ENCODE measurements around the gene DXO.

DNA sequence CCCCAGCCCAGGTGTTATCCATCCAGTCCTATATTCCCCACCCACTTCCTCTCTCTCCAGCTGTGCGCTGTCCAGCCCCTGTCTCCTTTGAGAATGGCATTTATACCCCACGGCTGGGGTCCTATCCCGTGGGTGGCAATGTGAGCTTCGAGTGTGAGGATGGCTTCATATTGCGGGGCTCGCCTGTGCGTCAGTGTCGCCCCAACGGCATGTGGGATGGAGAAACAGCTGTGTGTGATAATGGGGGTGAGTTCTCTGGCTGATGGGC, 43.3 kb downstream of the DXO start:
- TF ChIP-seq, protein P1, sequence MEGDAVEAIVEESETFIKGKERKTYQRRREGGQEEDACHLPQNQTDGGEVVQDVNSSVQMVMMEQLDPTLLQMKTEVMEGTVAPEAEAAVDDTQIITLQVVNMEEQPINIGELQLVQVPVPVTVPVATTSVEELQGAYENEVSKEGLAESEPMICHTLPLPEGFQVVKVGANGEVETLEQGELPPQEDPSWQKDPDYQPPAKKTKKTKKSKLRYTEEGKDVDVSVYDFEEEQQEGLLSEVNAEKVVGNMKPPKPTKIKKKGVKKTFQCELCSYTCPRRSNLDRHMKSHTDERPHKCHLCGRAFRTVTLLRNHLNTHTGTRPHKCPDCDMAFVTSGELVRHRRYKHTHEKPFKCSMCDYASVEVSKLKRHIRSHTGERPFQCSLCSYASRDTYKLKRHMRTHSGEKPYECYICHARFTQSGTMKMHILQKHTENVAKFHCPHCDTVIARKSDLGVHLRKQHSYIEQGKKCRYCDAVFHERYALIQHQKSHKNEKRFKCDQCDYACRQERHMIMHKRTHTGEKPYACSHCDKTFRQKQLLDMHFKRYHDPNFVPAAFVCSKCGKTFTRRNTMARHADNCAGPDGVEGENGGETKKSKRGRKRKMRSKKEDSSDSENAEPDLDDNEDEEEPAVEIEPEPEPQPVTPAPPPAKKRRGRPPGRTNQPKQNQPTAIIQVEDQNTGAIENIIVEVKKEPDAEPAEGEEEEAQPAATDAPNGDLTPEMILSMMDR (IDR thresholded peaks at IDR 0.05; ENCODE audit: borderline replicate concordance, extremely low read depth, low read length, poor library complexity, severe bottlenecking), result no peak
- TF ChIP-seq EZH2 (IDR thresholded peaks at IDR 0.05; ENCODE audit: borderline replicate concordance, low read depth, low read length, severe bottlenecking), result no peak
